Activated CD4-positive, alpha-beta T cell treated with anti-CD3 and anti-CD28 coated beads, Interleukin-2, amount 10 ng/mL, durations not matched to agents 7 days and 5 days (primary cell): Measurements from ENCODE around the gene REN. TPM values are rescaled to one million over a fixed set of nuclear protein-coding genes. Genes with fewer than 3 reads are reported as not detected.

Source experiments
- CTCF ChIA-PET: fragments of 350-600 bp; sonication (Branson Sonifier 250); formaldehyde crosslinking; loops from one replicate; lab custom pipeline; 2021; ENCODE audit warnings: antibody characterized with exemption; lab: Charles Lee
- POLR2A ChIA-PET: fragments of 350-600 bp; sonication (Branson Sonifier 250); formaldehyde crosslinking; loops from one replicate; lab custom pipeline; 2021; ENCODE audit warnings: antibody characterized with exemption; lab: Charles Lee
- DNase-seq: peaks from one replicate; pipeline ENCODE4 v3.0.0-alpha.2; 2020
- H3K27ac Mint-ChIP-seq: one replicate; pipeline ENCODE4 v1.8.0; 2021; ENCODE audit warnings: mild to moderate bottlenecking, moderate library complexity, mixed read lengths
- H3K27me3 Mint-ChIP-seq: one replicate; pipeline ENCODE4 v1.8.0; 2021; ENCODE audit warnings: mixed read lengths
- H3K36me3 Mint-ChIP-seq: one replicate; pipeline ENCODE4 v1.8.0; 2021; ENCODE audit warnings: low read depth, mixed read lengths
- H3K4me1 Mint-ChIP-seq: one replicate; pipeline ENCODE4 v1.8.0; 2021; ENCODE audit warnings: mixed read lengths
- H3K4me3 Mint-ChIP-seq: one replicate; pipeline ENCODE4 v1.8.0; 2021; ENCODE audit warnings: mild to moderate bottlenecking, moderate library complexity, mixed read lengths
- H3K9me3 Mint-ChIP-seq: one replicate; pipeline ENCODE4 v1.8.0; 2021; ENCODE audit warnings: mixed read lengths
- total RNA-seq, 2 experiments: library from RNA; stranded (reverse); gene quantifications; one replicate each; pipeline ENCODE4 v1.2.3, GENCODE V29; 2021

Gene REN
- total RNA-seq, 2 experiments from 2014 or later = not detected

DNA sequence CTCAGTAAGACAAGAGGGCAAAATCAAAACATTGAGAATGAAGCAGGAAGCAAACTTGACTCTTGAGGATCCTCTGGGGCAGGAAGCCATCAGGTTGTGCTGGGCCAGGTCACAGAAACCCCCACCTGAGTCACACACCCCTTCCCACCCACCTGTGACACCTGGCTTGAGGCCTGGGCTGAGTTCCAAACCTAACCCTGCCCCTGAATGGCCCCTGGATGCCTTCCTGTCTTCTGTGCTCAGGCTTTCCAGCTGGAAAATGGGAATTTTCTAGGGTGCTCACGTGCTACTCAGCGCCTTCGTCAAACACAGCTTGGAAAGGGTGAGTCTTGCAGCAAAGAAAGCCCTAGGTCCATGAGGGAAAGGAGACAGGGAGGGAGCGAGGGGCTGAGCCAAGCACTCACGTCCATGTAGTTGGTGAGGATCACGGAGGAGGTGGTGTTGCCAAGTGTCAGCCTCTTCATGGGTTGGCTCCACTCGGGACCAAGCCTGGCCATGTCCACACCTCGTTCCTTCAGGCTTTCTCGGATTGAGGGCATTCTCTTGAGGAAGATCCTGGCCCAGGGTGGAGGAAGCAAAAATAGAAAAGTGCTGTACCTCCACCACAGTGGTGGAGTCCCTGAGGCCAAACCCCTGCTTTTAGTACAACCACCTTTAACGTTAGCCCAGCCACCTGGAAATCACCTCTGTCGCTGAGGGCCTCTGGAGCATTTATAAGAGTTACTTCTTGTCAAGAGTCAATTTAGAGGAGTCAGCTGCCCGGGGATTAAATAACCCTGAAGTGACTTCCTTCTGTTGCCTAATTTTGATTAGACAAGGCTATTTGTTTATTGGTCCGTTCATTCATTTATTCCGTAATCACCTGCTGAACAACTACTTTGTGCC is 4.3 kb downstream of the REN start:
- no peak overlapping the region for H3K4me3 Mint-ChIP-seq
- DNase-seq = no peak
- H3K9me3 Mint-ChIP-seq = no peaks in the 10 kb centered on the region
- no peaks in the 10 kb centered on the region for H3K36me3 Mint-ChIP-seq
- H3K4me1 Mint-ChIP-seq = no peaks in the 10 kb centered on the region
- CTCF ChIA-PET = interaction anchor here (0.8 to 2.6 kb wide), 9 partner anchors 11 to 332 kb away, joined by 3 to 11 read pairs (median 4); partner anchors contain the start of gene ETNK2
- peak overlapping the region; percentile 43 for H3K27ac Mint-ChIP-seq
- POLR2A ChIA-PET = no interaction called here
- H3K27me3 Mint-ChIP-seq = no peaks in the 10 kb centered on the region

DNA sequence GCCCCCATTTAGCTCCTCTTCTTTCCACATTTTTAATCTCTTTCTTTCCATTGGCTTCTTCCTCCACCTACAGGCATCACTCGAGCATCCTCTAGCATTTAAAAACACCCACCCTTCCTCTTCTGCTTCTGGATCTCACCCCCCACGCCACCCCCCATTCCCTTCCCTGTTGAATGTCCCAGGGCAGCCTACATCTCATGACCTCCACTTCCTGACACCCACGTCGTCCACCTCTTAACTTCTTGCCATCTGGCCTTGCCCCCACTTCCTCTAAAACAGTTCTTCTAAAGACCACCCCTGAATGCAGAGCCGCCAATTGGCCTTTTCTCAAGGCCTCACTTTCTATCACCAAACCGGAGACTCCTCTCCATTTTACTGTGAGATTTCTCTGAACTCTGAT is 8.2 kb downstream of the REN start:
- Mint-ChIP-seq H3K9me3 (no peaks in the 10 kb centered on the region), H3K4me1 (peaks cover under 1% of the 10 kb centered on the region), H3K4me3 (no peak overlapping the region), H3K27me3 (peaks cover 4% of the 10 kb centered on the region), H3K36me3 (no peaks in the 10 kb centered on the region), H3K27ac (no peak overlapping the region)
- POLR2A ChIA-PET = no interaction called here
- DNase-seq = no peak
- CTCF ChIA-PET = interaction anchor here (0.6 kb wide), 1 partner anchor 111 kb away, joined by 4 read pairs; no protein-coding TSS in a partner anchor

DNA sequence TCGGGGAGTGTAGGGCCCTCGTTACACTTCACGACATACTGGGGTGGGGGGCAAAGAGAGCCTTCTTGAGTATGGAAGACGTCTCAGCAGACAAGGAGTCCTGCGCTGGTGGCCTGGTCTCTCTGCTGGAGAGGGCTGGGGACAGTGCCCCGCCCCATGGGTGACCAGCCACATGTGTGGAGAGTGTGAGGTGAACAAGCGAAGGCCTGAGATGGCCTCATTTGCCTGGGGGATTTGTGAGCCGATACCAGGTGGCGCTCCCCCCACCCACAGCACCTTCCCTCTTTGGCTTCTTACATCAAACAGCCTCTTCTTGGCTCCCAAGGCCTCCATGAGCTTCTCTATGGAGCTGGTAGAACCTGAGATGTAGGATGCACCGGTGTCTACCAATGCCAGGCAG is 10.3 kb downstream of the REN start:
- POLR2A ChIA-PET = no interaction called here
- CTCF ChIA-PET = no interaction called here
- Mint-ChIP-seq H3K9me3 (no peaks in the 10 kb centered on the region), H3K27ac (no peak overlapping the region), H3K27me3 (peaks cover 10% of the 10 kb centered on the region), H3K4me1 (peaks cover 8% of the 10 kb centered on the region), H3K4me3 (no peak overlapping the region), H3K36me3 (no peaks in the 10 kb centered on the region)
- DNase-seq = no peak

DNA sequence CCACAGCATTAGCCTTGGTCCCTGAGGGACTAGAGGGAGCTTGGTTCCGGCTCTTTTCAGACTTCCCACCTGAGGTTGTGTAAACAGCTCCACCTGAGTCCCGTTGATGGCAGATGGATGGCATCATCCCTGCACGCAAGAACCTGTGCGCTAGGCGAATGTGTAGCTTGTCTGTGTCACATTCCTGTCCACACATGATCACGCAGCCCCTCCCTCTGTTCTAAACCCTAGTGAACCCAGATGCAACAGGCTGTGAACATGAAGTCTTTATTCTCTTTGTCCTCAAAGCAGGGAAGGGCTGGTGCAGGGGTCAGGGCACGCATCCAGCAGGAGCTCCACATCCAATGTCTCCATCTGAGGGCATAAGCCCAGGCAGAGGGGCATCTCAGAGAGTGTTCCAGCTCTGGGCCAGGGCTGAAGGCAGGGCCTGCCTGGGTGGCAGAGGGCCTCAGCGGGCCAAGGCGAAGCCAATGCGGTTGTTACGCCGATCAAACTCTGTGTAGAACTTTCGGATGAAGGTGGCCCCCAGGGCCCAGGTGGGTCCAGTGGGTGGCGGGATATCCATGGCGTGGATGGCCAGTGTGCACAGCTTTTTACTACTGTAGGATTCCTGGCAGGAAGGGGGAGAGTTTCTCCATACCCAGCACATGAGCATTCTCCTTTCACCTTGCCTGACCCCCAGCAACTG is 11.4 kb downstream of the REN start:
- Mint-ChIP-seq H3K4me3 (no peak overlapping the region), H3K27ac (no peak overlapping the region), H3K9me3 (no peaks in the 10 kb centered on the region), H3K4me1 (peaks cover 8% of the 10 kb centered on the region), H3K27me3 (peaks cover 19% of the 10 kb centered on the region), H3K36me3 (no peaks in the 10 kb centered on the region)
- CTCF ChIA-PET = interaction anchor here (1.0 to 1.5 kb wide), 2 partner anchors 8 to 294 kb away, joined by 3 to 4 read pairs; no protein-coding TSS in a partner anchor
- POLR2A ChIA-PET = no interaction called here
- no peak for DNase-seq

DNA sequence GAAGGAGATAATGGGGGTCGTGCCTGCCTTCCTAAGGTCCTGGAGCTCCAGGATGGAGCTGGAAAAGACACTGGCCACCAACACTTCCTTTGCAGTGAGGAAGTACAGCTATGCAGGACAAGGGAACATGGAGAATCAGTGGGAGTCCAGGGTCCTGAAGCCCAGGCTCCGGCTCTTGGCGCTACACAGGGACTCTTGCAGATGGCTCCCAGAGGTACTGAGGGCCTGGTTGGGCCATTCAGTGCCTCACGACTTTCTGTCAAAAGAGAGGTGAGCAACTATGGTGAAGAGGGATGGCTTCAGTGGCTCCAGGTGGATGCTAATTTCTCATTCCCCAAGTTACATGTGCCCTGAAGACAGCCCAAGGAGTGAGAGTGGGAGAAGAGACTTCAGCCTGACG is 12.5 kb downstream of the REN start:
- Mint-ChIP-seq H3K27me3 (peaks cover 19% of the 10 kb centered on the region), H3K4me3 (no peak overlapping the region), H3K27ac (no peak overlapping the region), H3K4me1 (peaks cover 8% of the 10 kb centered on the region), H3K36me3 (no peaks in the 10 kb centered on the region), H3K9me3 (no peaks in the 10 kb centered on the region)
- ChIA-PET POLR2A (no interaction called here), CTCF (no interaction called here)
- no peak for DNase-seq

DNA sequence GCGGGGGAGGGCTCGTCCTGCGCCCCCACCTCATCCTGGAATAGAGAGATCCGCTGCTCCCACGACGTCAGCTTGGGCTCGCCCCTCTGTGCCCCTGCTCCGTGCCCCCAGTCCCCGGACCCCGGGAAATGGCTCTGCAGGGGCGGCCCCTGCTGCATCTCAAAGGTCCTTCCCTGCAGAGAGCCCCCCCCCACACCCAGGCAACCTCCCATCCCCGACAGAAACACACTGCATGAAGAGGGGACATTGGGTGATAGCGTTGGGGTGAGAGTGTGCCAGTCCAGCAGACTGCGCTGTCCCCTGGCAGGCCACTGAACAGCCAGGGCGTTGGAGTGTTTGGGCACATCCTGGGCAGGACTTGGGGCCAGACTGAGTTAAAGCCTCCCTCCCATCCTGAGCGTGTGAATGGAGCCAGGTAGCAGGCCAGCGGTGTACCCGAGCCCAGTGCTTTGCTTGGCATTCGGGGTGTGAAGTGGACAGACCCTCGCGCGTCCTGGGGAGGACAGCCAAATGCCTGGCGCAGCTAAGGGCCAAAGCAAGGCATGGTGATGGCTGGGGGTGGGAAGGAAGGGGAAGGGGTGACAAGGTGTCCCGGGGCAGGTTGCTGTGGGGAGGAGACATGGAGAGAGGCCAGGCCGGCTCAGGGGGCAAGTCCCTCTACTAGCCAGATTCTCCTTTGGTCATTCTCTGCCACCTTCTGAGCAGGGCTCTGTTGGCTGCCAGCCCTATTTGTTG is 13.7 kb downstream of the REN start:
- no peaks in the 10 kb centered on the region for H3K36me3 Mint-ChIP-seq
- CTCF ChIA-PET = interaction anchor here (1.0 to 1.7 kb wide), 2 partner anchors 11 to 14 kb away, joined by 3 to 4 read pairs; no protein-coding TSS in a partner anchor
- H3K9me3 Mint-ChIP-seq = no peaks in the 10 kb centered on the region
- POLR2A ChIA-PET = no interaction called here
- peak overlapping the region; percentile 49 for H3K4me3 Mint-ChIP-seq
- H3K27me3 Mint-ChIP-seq = peaks cover 19% of the 10 kb centered on the region
- H3K4me1 Mint-ChIP-seq = peaks cover 8% of the 10 kb centered on the region
- H3K27ac Mint-ChIP-seq = no peak overlapping the region
- no peak for DNase-seq

DNA sequence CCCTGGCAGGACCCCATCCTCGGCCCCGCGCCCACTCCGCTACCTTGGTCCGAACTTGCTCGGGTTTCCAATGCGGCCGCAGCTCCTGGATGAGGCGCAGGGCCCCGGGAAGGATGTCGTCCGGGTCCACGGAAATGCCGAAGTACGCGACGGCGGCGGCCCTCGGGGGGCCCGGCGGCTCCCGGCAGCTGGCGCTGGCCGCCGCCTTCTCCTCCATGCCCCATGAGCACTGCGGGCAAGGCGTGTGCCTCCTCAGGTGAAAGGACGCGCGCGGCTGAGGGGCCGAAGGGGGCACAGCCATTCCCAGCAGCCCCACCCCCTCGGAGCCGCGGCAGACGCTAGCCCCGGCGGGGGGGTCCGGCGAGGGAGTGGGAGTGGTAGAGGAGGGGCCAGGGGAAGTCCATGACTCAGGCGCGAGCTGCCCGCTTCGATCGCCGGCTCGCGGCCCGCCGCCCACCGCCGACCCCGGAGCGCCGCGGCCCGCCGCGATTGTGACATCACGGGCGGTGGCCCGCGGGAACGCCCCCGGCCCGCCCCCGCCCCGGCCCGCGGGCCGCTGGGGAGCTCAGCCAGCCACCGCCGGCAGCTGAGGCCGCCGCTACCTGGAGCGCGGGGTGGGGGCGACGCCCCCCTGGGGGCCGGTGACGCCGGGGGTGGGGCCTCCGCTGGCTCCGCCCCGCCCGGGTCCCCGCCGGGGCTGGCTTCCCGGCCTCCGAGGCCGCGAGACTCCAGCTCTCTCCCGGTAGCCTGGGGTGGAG is 14.4 kb downstream of the REN start, which contains the start of gene ETNK2:
Gene ETNK2 (minus strand): TSS at position 493 of the 758 bp plus-strand sequence. CDS start 192 bp downstream, at position 301.
- Mint-ChIP-seq H3K27me3 (peaks cover 19% of the 10 kb centered on the region), H3K4me1 (peaks cover 8% of the 10 kb centered on the region), H3K9me3 (no peaks in the 10 kb centered on the region), H3K36me3 (no peaks in the 10 kb centered on the region), H3K27ac (no peak within 1 kb of the TSS), H3K4me3 (peak within 1 kb of the TSS; percentile 53)
- DNase-seq = peak; percentile 20
- CTCF ChIA-PET = interaction anchor here (1.0 to 1.7 kb wide), 2 partner anchors 11 to 13 kb away, joined by 3 to 4 read pairs; no protein-coding TSS in a partner anchor
- POLR2A ChIA-PET = no interaction called here

DNA sequence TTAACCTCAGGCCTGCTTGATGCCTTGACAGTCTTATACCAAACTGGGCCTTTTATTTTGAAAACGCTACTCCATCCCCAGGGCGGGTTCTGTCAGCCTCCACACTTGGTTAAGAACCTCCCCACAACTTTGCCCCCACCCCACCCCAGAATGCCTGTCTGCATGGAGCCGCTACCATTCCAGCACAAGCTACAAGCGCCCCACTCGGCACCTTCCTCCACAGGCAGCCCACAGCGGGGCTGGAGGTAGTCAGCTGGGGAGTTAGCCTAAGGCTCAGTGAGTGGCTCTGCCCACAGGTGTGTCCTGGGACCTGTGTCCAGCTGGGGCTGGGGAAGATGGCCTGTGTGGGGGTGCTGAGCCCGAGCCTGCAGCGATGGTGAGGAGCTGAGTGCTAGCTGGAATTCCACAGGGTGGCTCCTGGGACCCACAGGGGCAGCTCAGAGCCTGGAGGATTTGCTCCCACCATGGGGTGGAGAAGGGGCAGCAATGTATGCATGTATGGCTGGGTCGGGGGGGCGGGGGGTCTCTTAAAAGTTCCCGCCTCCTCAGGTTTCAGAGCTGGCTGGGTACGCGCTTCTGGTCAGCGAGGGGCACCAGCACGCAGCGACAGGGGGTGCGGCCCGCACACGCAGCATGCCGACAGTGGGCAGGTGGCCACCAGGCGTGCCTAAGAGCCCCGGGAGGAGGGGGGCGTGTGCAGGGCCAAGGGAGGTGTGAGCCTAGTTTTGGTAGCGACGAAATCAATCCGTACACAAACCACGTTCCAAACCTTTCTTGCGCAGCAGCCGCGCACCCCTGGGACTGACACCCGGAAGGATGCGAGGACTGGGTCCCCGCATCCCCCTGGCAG is 15.2 kb downstream of the REN start:
- Mint-ChIP-seq H3K27me3 (peaks cover 19% of the 10 kb centered on the region), H3K4me1 (peaks cover 8% of the 10 kb centered on the region), H3K27ac (no peak overlapping the region), H3K36me3 (no peaks in the 10 kb centered on the region), H3K9me3 (no peaks in the 10 kb centered on the region), H3K4me3 (peak overlapping the region; percentile 53)
- POLR2A ChIA-PET = no interaction called here
- CTCF ChIA-PET = interaction anchor here (0.5 to 2.1 kb wide), 4 partner anchors 12 to 469 kb away, joined by 3 to 5 read pairs (median 4); no protein-coding TSS in a partner anchor
- no peak for DNase-seq

DNA sequence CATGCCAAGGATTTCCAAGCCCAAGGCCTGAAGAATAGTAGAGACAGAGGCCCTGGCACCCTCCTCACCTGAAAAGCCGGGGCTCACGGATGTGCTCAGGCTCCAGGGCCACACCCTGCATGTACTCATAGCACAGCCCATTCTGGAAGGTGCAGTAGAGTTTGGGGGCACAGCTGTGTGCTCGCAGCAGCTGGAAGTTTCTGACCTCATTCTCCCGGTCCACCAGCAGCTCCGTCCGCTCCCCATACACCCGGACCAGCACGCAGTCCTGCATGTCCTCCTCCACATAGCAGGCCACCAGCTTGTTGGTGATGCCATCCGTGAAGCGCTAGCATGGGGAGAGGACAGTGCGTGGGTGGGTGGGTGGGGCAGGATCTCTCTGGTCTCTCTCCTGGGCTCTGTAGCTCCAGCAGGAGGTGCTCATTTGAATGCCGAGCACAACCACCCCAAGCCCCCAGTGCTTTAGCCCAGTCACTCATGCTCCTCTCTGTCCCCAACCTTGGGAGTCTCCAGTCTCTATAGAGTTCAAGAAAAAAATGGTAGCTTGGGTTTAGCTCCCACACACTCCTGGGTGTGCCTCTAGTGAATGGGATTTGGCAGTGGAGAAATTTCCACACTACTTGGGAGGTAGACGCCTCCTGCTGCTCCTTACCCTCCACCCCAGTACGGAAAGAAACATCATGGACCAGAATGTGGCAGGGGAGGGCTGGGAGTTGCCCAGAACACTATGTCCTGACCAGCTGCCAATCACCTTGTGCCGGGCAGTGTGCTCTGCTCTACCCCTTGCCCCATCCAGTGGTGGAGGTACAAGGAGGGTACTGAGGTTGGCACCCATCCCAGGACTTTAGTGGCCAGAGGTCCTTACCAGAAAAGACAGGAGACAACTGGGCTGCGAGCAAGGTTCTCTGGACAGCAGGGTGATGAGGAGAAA is 16.2 kb downstream of the REN start:
- ChIA-PET POLR2A (no interaction called here), CTCF (interaction anchor here (1.3 to 2.1 kb wide), 3 partner anchors 13 to 21 kb away, joined by 3 to 5 read pairs (median 3); no protein-coding TSS in a partner anchor)
- no peaks in the 10 kb centered on the region for H3K9me3 Mint-ChIP-seq
- H3K27ac Mint-ChIP-seq = no peak overlapping the region
- H3K4me1 Mint-ChIP-seq = peaks cover 8% of the 10 kb centered on the region
- no peaks in the 10 kb centered on the region for H3K36me3 Mint-ChIP-seq
- no peak for DNase-seq
- H3K27me3 Mint-ChIP-seq = peaks cover 19% of the 10 kb centered on the region
- H3K4me3 Mint-ChIP-seq = peak overlapping the region; percentile 38

DNA sequence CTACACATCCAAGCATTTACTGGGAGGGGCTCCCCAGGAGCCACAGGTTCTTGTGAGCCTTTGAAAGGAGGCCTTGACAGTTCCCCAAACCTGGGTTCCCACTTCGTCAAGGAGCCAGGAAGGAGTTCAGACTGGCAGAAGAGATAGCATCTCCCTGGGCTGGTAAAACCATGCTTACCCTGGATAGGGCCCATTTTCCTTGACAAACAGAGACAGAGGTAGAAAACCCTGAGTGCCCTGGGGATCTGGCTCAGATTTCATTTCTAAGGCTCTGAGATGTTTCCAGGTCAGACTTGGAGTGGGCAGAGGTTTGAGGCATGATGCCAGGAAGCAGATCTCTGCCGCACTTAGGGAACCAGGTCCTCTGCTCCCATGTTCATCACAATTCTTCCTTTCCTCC is 17.0 kb downstream of the REN start:
- no peak overlapping the region for H3K4me3 Mint-ChIP-seq
- no peaks in the 10 kb centered on the region for H3K9me3 Mint-ChIP-seq
- no peak for DNase-seq
- H3K27ac Mint-ChIP-seq = no peak overlapping the region
- H3K36me3 Mint-ChIP-seq = no peaks in the 10 kb centered on the region
- CTCF ChIA-PET = interaction anchor here (1.5 to 2.1 kb wide), 2 partner anchors 12 to 20 kb away, joined by 3 to 5 read pairs; no protein-coding TSS in a partner anchor
- POLR2A ChIA-PET = no interaction called here
- H3K4me1 Mint-ChIP-seq = peaks cover 8% of the 10 kb centered on the region
- H3K27me3 Mint-ChIP-seq = peaks cover 19% of the 10 kb centered on the region
